ENCODE measurements around the gene PLB1. TPM values are rescaled to one million over a fixed set of nuclear protein-coding genes. Genes with fewer than 3 reads are reported as not detected.
A peak's percentile ranks its signal among the peaks of the same experiment; 100 is the strongest.

The PLB1 gene
- total RNA-seq, 4 donors from 2014 or later: 3.0 to 14.5 (median 10.5) TPM

DNA sequence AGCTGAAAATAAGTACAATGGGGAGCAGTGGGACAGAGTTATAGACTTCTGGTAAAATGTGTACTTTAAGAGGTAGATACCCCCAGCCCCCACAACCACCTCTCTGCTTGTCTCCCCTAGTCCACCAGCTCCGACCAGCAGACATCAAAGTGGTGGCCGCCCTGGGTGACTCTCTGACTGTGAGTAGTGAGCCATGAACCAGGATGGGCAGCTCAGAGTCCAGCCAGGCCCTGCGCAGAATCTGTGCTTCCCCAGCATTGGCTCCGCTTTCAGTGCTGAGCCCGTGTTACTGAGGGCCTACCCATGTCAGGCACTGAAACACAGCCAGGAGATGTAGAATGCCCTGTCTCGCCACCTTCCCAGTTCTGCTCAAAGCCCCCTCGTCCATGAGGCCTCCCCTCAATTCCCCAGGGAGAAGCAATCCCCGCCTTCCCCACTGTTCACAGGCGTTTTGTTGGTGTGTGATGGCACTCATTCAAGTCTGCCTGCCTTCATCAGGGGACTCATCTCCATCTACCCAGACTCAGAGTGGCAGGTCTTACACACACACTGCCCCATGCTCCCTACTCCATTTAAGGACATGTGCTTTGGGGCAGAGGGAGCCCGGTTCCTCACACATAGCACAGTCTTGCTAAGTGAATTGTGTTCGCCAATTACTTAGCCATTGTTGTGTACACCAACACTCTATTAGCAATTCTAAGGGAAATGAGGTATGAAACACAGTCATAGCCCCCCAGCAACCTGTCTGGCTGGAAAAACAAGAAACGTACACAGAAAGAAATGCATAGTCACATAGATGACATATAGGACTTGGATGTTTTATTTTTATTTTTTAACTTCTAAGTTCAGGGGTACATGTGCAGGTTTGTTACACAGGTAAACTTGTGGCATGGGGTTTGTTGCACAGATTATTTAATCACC, 122.6 kb downstream of the PLB1 start:
- 53 to 86% methylated on average over 2 to 7 of the region's 12 CpGs for WGBS, 2 donors (ENCODE audit: low coverage in 1 of 2)
- Histone ChIP-seq H3K4me3 (no peak overlapping the region), H3K4me1 (peaks cover 7 to 74% (median 23%) of the 10 kb centered on the region in 3 donors), H3K27me3 (no peaks in the 10 kb centered on the region), H3K36me3 (no peaks in the 10 kb centered on the region), H3K27ac (peak overlapping the region in 3 of 4 donors; percentile 68 to 97 (median 94)), H3K9me3 (no peaks in the 10 kb centered on the region)
- no peak for ATAC-seq
- TF ChIP-seq EP300 (IDR thresholded peaks at IDR 0.05): no peak
- TF ChIP-seq POLR2AphosphoS5 (IDR thresholded peaks at IDR 0.05): no peak
- TF ChIP-seq, protein P1, sequence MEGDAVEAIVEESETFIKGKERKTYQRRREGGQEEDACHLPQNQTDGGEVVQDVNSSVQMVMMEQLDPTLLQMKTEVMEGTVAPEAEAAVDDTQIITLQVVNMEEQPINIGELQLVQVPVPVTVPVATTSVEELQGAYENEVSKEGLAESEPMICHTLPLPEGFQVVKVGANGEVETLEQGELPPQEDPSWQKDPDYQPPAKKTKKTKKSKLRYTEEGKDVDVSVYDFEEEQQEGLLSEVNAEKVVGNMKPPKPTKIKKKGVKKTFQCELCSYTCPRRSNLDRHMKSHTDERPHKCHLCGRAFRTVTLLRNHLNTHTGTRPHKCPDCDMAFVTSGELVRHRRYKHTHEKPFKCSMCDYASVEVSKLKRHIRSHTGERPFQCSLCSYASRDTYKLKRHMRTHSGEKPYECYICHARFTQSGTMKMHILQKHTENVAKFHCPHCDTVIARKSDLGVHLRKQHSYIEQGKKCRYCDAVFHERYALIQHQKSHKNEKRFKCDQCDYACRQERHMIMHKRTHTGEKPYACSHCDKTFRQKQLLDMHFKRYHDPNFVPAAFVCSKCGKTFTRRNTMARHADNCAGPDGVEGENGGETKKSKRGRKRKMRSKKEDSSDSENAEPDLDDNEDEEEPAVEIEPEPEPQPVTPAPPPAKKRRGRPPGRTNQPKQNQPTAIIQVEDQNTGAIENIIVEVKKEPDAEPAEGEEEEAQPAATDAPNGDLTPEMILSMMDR (IDR thresholded peaks at IDR 0.05): no peak
- no peak for TF ChIP-seq POLR2A (IDR thresholded peaks at IDR 0.05)

GRCh38 chr2:28619213-28620196, 123.6 kb downstream of the PLB1 start:
- Histone ChIP-seq H3K9me3 (no peaks in the 10 kb centered on the region), H3K4me3 (no peak overlapping the region), H3K36me3 (no peaks in the 10 kb centered on the region), H3K27ac (peak overlapping the region in 3 of 4 donors; percentile 94 to 97 (median 97)), H3K27me3 (no peaks in the 10 kb centered on the region), H3K4me1 (peaks cover 7 to 74% (median 23%) of the 10 kb centered on the region in 3 donors)
- TF ChIP-seq POLR2AphosphoS5 (IDR thresholded peaks at IDR 0.05) (no peak), POLR2A (IDR thresholded peaks at IDR 0.05) (no peak), EP300 (IDR thresholded peaks at IDR 0.05) (no peak)
- TF ChIP-seq, protein P1 (IDR thresholded peaks at IDR 0.05): no peak
- 68 to 73% methylated on average over 8 to 10 of the region's 10 CpGs for WGBS, 2 donors (ENCODE audit: low coverage in 1 of 2)
- ATAC-seq: no peak

DNA sequence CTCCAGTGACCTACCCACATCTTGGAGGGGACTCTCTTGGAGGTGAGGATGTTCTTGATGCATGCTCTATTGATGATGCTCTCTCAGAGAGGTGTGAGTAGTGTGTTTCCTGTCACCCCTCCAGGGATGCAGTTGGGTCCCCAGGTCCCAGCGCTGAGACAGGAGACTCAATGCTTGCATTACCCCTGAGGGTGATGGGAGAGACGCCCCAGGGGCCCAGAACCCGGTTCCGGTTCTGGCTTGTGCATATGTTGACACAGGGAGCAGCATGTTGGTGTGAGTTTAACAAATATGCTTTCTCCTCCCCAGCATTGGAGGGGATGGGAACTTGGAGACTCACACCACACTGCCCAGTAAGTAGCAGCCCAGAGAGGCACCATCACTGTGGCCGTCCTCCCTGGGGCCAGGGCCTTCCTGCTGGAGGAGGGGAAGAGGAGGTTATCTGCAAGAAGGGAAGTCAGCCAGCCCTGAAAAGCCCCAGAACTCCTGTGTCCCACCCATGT, 124.5 kb downstream of the PLB1 start:
- no peaks in the 10 kb centered on the region for H3K9me3 ChIP-seq
- peaks cover 7 to 82% (median 26%) of the 10 kb centered on the region in 3 donors for H3K4me1 ChIP-seq
- H3K4me3 ChIP-seq: no peak overlapping the region
- no peaks in the 10 kb centered on the region for H3K36me3 ChIP-seq
- WGBS, 2 donors (ENCODE audit: low coverage in 1 of 2): 89% methylated on average over 1 of the region's 5 CpGs; no CpG with 5 or more reads in 1 of the 2 donors
- no peak for TF ChIP-seq EP300 (IDR thresholded peaks at IDR 0.05)
- no peak for TF ChIP-seq POLR2A (IDR thresholded peaks at IDR 0.05)
- TF ChIP-seq, protein P1 (IDR thresholded peaks at IDR 0.05): no peak
- TF ChIP-seq POLR2AphosphoS5 (IDR thresholded peaks at IDR 0.05): no peak
- H3K27me3 ChIP-seq: no peaks in the 10 kb centered on the region
- no peak for ATAC-seq
- peak overlapping the region; percentile 93 to 97 (median 96) for H3K27ac ChIP-seq

DNA sequence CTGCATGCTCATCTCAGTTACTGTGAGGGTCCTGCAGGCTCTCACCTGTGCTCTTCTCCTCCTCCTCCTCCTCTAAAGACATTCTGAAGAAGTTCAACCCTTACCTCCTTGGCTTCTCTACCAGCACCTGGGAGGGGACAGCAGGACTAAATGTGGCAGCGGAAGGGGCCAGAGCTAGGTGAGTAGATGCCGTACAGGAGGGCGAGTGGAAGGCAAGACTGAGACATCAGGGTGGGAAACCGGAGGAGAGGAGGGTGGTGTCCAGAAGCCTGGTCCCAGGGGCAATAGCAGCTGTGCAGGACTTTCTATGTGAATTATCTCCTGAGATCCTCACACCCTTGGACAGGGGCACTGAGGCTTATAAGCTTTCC, 124.9 kb downstream of the PLB1 start:
- H3K27me3 ChIP-seq: no peaks in the 10 kb centered on the region
- H3K36me3 ChIP-seq: no peaks in the 10 kb centered on the region
- peak overlapping the region; percentile 93 to 97 (median 96) for H3K27ac ChIP-seq
- no peak for ATAC-seq
- TF ChIP-seq EP300 (IDR thresholded peaks at IDR 0.05) (no peak), POLR2A (IDR thresholded peaks at IDR 0.05) (no peak)
- no CpG with 5 or more reads among the region's 4 CpGs for WGBS, 2 donors (ENCODE audit: low coverage in 1 of 2)
- no peaks in the 10 kb centered on the region for H3K9me3 ChIP-seq
- no peak overlapping the region for H3K4me3 ChIP-seq
- peaks cover 10 to 86% (median 30%) of the 10 kb centered on the region in 3 donors for H3K4me1 ChIP-seq
